ENCODE measurements around the gene OR6S1. TPM values are rescaled to one million over a fixed set of nuclear protein-coding genes. Genes with fewer than 3 reads are reported as not detected.
"Not testable (repeated sequence)": the region's sequence is repeated elsewhere in the genome, so short reads cannot be mapped to it uniquely, and the experiment has no call there.

Gene OR6S1
- polyA plus RNA-seq, 6 donors from 2014 or later = not detected

DNA sequence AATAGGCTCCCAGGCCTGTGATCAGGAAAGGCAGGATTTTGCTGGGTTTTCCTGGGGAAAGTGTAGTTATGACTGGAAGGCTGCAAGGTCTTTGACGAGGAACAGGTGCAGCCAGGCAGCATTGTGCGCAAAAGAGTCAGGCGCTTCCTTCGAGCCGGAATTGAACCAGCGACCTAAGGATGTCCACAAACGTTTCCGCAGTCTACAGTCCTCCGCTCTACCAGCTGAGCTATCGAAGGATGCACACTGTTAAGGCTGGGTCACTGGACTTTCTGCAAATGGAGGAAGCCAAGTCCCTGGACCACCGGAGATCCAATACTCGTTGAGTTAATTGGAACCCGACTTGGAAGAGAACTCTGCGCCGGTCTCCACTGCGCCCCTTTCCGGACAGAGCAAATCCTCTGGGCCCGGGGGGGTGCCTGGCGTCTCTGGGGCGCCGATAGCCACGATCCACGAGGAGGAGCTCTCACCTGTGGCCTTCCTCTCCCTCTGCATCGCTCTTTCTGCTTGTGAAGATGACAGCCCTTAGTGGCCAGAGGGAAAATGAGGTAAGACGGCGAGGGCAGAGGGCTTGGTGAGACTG is 18.4 kb upstream of the OR6S1 start:
- Mint-ChIP-seq H3K27ac (no peak overlapping the region), H3K36me3 (peaks cover 0 to 8% of the 10 kb centered on the region in 2 donors)

GRCh38 chr14:20659336-20659735 is 17.8 kb upstream of the OR6S1 start:
- peaks cover 1 to 8% of the 10 kb centered on the region in 2 donors for H3K36me3 Mint-ChIP-seq
- H3K27ac Mint-ChIP-seq = no peak overlapping the region
- DNase-seq (no peak), ATAC-seq (ENCODE audit: low read depth in 2 of 2) (no peak)
- peaks cover 28 to 34% (median 30%) of the 10 kb centered on the region in 3 donors for H3K4me1 Mint-ChIP-seq
- peaks cover 36 to 47% (median 42%) of the 10 kb centered on the region in 3 donors for H3K27me3 Mint-ChIP-seq
- H3K9me3 Mint-ChIP-seq = peaks cover 0 to 2% (median 0%) of the 10 kb centered on the region in 7 donors
- H3K4me3 Mint-ChIP-seq = no peak overlapping the region

More for the DNA sequence above, 18.4 kb upstream of the OR6S1 start:
- peaks cover 27 to 32% (median 31%) of the 10 kb centered on the region in 3 donors for H3K4me1 Mint-ChIP-seq
- ATAC-seq (ENCODE audit: low read depth in 2 of 2) (no peak), DNase-seq (no peak)
- peaks cover 0 to 2% (median 0%) of the 10 kb centered on the region in 7 donors for H3K9me3 Mint-ChIP-seq
- H3K4me3 Mint-ChIP-seq = no peak overlapping the region
- H3K27me3 Mint-ChIP-seq = peaks cover 34 to 45% (median 36%) of the 10 kb centered on the region in 3 donors

- Mint-ChIP-seq H3K9me3 (peaks cover 0 to 2% (median 0%) of the 10 kb centered on the region in 7 donors), H3K4me3 (no peak overlapping the region), H3K4me1 (peaks cover 28 to 35% (median 30%) of the 10 kb centered on the region in 3 donors), H3K27ac (no peak overlapping the region), H3K27me3 (peaks cover 46 to 58% (median 53%) of the 10 kb centered on the region in 3 donors), H3K36me3 (peaks cover 3 to 8% of the 10 kb centered on the region in 2 donors)
- ATAC-seq (ENCODE audit: low read depth in 2 of 2) (no peak), DNase-seq (no peak)
These were observed 16.8 kb upstream of the OR6S1 start for GRCh38 chr14:20658246-20658645.

GRCh38 chr14:20657216-20658211 is 16.0 kb upstream of the OR6S1 start:
- DNase-seq (no peak), ATAC-seq (ENCODE audit: low read depth in 2 of 2) (no peak)
- Mint-ChIP-seq H3K9me3 (peaks cover 0 to 2% (median 0%) of the 10 kb centered on the region in 7 donors), H3K27ac (peak overlapping the region in 2 of 6 donors; percentile 16 to 82), H3K4me1 (peaks cover 28 to 34% (median 30%) of the 10 kb centered on the region in 3 donors), H3K4me3 (peak overlapping the region in 2 of 8 donors; percentile 17 to 23), H3K27me3 (peaks cover 53 to 64% (median 60%) of the 10 kb centered on the region in 3 donors), H3K36me3 (peaks cover 3 to 8% of the 10 kb centered on the region in 2 donors)

DNA sequence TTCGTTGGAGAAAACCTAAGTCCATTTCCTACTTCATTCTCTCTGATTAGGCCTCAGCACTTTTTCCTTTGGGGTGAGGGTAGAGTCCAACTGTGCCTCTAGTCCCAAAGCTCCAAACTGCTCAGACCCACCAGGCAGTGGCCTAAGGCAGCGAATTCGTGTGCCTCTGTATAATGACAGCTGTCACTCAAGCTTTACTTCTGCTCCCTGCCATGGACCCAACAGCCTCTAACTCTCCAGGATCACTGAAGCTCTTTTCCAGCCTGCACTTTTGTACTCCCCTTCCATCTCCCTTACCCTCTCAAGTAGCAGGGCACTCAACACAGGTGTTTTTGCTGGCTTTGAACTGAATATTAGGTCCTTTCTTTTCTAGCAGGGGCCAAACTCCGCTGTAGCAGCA is 14.8 kb upstream of the OR6S1 start:
- no peak for ATAC-seq (ENCODE audit: low read depth in 2 of 2)

DNA sequence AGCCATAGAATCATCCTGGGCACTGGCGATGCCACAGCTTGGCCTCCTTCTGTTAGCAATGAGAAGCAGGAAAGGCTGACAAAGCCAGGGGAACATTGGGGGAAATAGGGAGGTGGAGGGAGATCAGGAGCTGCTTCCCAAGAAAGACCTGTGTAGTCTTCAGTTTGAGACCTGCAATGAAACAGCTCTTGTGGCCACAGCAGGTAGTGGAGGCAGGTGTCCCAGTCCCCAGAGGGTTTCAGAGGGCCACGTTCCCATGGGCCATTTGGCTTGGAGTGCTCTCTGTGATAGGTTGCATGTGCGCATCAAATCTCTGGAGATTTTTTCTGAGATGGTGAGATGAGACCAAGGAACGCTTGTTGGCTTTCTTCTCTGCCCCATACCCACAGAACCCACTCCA is 14.4 kb upstream of the OR6S1 start:
- Mint-ChIP-seq H3K27me3 (peaks cover 65 to 74% (median 73%) of the 10 kb centered on the region in 3 donors), H3K9me3 (peaks cover 0 to 2% (median 0%) of the 10 kb centered on the region in 7 donors), H3K27ac (no peak overlapping the region), H3K4me3 (no peak overlapping the region), H3K36me3 (peaks cover 3 to 8% of the 10 kb centered on the region in 2 donors), H3K4me1 (peaks cover 28 to 29% (median 29%) of the 10 kb centered on the region in 3 donors)
- DNase-seq = no peak
- no peak for ATAC-seq (ENCODE audit: low read depth in 2 of 2)

More for the DNA sequence above, 14.8 kb upstream of the OR6S1 start:
- peaks cover 28 to 29% (median 29%) of the 10 kb centered on the region in 3 donors for H3K4me1 Mint-ChIP-seq
- peaks cover 0 to 2% (median 0%) of the 10 kb centered on the region in 7 donors for H3K9me3 Mint-ChIP-seq
- no peak for DNase-seq
- peaks cover 64 to 72% (median 71%) of the 10 kb centered on the region in 3 donors for H3K27me3 Mint-ChIP-seq
- peaks cover 3 to 8% of the 10 kb centered on the region in 2 donors for H3K36me3 Mint-ChIP-seq
- no peak overlapping the region for H3K27ac Mint-ChIP-seq
- no peak overlapping the region for H3K4me3 Mint-ChIP-seq

GRCh38 chr14:20652996-20653975 is 11.8 kb upstream of the OR6S1 start:
- Mint-ChIP-seq H3K27me3 (peaks cover 62 to 74% (median 68%) of the 10 kb centered on the region in 3 donors), H3K4me1 (peaks cover 26 to 29% (median 29%) of the 10 kb centered on the region in 3 donors), H3K4me3 (peak overlapping the region; percentile 21 to 80 (median 66)), H3K36me3 (peaks cover 3 to 8% of the 10 kb centered on the region in 2 donors), H3K9me3 (peaks cover 0 to 2% (median 0%) of the 10 kb centered on the region in 7 donors), H3K27ac (peak overlapping the region in 3 of 6 donors; percentile 49 to 74 (median 63))
- DNase-seq (no peak), ATAC-seq (ENCODE audit: low read depth in 2 of 2) (peak; percentile 28 to 57)

- Mint-ChIP-seq H3K9me3 (no peaks in the 10 kb centered on the region), H3K27ac (no peak overlapping the region), H3K27me3 (peaks cover 38 to 60% (median 58%) of the 10 kb centered on the region in 3 donors), H3K4me1 (no peaks in the 10 kb centered on the region), H3K36me3 (no peaks in the 10 kb centered on the region), H3K4me3 (no peak overlapping the region)
- ATAC-seq (ENCODE audit: low read depth in 2 of 2) = no peak
- DNase-seq = no peak
These were observed 4.0 kb upstream of the OR6S1 start for GRCh38 chr14:20645481-20645880.

DNA sequence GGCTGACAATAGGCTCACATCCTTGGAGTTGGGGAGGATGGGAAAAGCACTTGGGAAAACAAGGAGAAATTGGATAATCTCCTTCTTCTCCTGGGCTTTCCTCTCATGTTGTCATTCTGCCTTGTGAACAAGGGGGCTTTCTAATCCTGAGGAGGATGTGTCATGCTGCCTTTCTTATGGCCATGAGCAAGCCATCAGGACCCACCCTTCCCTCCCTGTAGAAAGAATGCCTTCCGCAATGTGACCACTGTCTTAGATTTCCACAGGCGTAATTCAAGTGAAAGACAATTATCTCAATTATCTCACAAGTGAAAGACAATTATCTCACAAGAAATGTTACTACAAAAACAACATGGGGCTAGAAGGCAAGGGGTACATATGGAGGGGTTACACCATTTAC is 3.0 kb upstream of the OR6S1 start:
- Mint-ChIP-seq H3K9me3 (no peaks in the 10 kb centered on the region), H3K27me3 (peaks cover 39 to 60% (median 59%) of the 10 kb centered on the region in 3 donors), H3K4me1 (no peaks in the 10 kb centered on the region), H3K4me3 (no peak overlapping the region), H3K36me3 (no peaks in the 10 kb centered on the region), H3K27ac (no peak overlapping the region)
- no peak for DNase-seq
- ATAC-seq (ENCODE audit: low read depth in 2 of 2) = no peak

DNA sequence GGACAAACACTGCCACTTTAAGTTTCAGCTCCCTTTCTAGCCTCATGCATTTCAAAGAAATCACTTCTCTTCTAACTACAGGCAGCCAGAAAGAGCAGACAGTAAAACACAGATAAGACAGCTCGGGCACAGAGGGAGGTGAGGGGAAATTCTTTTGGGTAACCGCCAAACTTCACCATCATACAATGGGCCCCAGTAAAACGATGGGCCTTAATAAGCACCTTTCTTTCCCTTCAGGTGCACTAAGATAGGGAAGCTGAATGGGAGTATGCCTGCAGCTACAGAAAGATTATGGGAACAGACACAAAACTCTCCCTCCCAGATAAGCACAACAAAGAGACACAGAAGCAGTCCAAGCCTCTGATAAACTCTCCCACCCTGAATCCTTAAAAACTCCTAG is 1.3 kb upstream of the OR6S1 start:
- not testable (repeated sequence) for H3K27ac Mint-ChIP-seq; ATAC-seq (ENCODE audit: low read depth in 2 of 2); H3K36me3 Mint-ChIP-seq; H3K9me3 Mint-ChIP-seq; H3K4me1 Mint-ChIP-seq; DNase-seq; H3K4me3 Mint-ChIP-seq
- peaks cover 33 to 61% (median 57%) of the 10 kb centered on the region in 3 donors for H3K27me3 Mint-ChIP-seq

DNA sequence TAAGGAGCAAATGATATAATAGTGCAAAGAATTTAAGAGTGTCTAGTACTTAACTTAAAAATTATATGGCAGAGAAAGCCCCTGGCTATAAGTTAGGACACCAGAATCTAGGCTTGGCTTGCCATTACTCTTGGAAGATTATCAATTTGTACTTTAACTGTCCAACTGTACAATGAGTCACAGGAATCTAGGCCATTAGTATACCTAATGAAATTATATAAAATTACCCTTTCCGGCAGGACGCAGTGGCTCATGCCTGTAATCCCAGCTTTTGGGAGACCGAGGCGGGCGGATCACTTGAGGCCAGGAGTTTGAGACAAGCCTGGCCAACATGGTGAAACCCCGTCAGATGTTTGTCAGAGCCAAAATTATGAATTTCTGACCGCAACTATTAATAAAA is 691 bp upstream of the OR6S1 start:
- DNase-seq (no peak), ATAC-seq (ENCODE audit: low read depth in 2 of 2) (no peak)
- no peaks in the 10 kb centered on the region for H3K36me3 Mint-ChIP-seq
- no peaks in the 10 kb centered on the region for H3K9me3 Mint-ChIP-seq
- H3K27me3 Mint-ChIP-seq = peaks cover 33 to 59% (median 57%) of the 10 kb centered on the region in 3 donors
- no peak overlapping the region for H3K4me3 Mint-ChIP-seq
- H3K27ac Mint-ChIP-seq = no peak overlapping the region
- H3K4me1 Mint-ChIP-seq = no peaks in the 10 kb centered on the region

- Mint-ChIP-seq H3K36me3 (no peaks in the 10 kb centered on the region), H3K4me1 (peaks cover 32 to 53% (median 40%) of the 10 kb centered on the region in 3 donors), H3K27me3 (peaks cover 0 to 70% (median 54%) of the 10 kb centered on the region in 3 donors), H3K4me3 (peak overlapping the region; percentile 50 to 92 (median 84)), H3K27ac (peak overlapping the region; percentile 55 to 97 (median 92)), H3K9me3 (peaks cover 0 to 15% (median 5%) of the 10 kb centered on the region in 7 donors)
- ATAC-seq (ENCODE audit: low read depth in 2 of 2) = peak; percentile 29 to 59
- DNase-seq = peak; percentile 55
These were observed 8.4 kb downstream of the OR6S1 start for GRCh38 chr14:20632831-20633691.

Data from naive B cell (primary cell).